ENCODE measurements around the gene HEMK1. TPM values are rescaled to one million over a fixed set of nuclear protein-coding genes. Genes with fewer than 3 reads are reported as not detected.
A peak's percentile ranks its signal among the peaks of the same experiment; 100 is the strongest.

HEMK1 gene
- polyA plus RNA-seq, 5 donors, result 20.9 to 29.4 (median 23.5) TPM

DNA sequence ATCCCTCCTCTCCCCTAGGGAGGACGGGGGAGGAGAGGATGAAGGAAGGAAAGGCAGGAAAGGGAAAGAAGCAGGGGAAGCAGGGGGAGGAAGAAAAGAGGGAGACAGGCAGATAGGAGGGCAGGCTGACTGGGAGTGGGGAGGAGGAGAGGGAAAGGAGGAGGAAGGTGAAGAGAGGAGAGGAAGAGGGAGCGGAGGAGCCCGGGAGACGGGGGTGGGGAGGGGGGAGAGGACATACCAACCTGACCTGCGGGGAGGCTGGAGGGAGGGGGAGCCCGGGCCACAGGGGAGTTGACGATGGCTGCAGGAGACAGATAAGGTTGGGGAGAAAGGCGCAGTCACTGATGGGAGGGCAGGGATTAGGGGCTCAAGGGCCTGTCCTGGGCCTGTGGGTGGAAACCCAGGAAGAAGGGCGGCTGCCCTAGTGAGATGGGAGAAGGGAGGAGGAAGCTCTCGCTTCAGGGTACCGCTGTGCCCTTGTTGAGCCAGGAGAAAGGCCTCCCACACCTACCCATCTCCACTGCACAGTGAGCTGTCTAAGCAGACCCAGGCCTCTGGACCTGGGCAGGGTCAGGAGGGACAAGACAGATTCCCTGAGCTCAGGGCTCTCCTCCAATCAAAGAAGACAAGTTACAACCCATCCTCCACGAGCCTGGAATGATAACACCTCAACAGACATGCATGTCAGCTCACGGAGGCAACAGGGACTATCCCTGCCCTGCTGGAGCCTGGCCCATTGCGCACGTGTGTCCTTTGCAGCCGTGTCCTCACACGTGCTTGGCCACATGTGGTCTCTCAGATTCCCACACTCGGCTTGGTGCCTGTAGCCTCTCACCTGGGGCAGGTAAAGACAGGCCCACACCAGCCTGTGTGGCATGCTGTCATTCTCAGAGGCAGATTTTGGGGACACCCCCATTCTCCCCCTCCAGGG lies 29.7 kb upstream of the HEMK1 start:
- DNase-seq, result no peak

DNA sequence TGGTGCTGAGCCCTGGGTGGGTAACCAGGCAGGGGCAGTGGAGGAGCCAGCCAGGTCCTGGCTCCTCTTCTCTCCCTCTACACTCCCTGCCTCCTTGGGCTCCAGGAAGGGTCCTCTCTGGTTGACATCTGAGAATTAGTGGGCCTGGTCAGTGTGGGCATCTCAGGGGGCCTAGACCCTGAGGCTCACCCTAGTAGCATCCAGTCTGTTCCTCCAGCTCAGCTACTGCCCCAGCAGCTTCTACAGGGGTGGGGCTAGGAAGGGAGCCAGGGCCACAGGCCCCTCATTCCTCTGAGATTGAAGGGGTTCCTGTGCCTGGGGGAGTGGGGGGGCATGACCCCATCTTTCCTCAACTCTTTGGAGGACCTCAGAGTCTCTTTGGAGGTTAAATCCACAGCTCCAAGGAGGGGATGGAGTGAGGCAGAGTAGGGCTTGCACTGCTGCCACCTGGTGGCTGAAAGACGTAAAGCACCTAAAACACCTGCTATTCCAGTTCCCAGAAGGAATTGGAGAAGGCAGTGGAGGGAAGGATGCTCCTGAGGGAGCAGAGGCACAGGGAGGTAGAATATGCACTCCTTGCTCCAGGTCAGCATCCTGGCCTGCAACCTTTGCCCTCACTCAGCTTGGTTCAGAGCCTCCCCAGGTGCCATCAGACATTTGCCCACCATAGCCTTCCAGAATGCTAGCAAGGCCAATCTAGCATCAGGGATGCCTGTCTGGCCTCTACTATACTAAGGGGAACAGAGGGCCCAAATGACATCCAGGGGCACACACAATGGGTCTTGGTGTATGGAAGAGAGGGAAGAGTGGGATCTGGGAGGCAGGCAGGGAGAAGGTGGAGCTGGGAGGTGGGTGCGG lies 26.9 kb upstream of the HEMK1 start:
- DNase-seq, result peak; percentile 41 to 72

- DNase-seq, result no peak
Observed at GRCh38 chr3:50545781-50546180, 23.5 kb upstream of the HEMK1 start.

- no peak for DNase-seq
Observed at GRCh38 chr3:50549226-50549625, 20.1 kb upstream of the HEMK1 start.

- DNase-seq, result peak in 1 of 2 donors; percentile 44
Observed at GRCh38 chr3:50550079-50550736, 19.1 kb upstream of the HEMK1 start.

DNA sequence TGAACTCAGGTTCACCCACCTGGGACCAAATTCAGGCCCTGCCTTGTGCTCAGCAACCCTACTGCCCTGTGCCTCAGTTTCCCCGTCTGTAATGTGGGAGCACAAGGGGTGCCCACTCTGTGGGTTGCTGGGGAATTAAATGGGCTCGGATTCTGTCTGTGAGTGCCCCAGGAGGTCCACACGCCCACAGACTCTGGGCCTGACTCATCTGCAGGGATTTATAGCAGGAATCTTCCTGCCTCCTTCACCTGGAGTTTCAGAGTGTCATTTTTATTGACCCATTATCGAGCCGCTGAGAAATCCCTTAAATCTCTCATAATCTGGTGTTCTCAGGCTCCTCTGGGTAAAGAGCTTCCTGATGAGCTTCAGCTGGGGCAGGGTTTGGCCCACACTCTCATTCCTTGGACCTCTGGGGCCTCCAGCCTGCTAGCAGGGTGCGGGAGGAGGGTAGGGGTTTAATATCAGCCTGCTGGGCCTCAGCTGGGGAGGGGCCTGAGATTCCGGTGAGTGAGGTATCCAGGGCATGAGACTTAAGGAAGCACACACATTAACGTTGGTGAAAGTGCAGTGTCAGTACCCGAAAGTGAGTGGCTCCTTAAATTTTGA lies 18.2 kb upstream of the HEMK1 start:
- no peak for DNase-seq

GRCh38 chr3:50551681-50552435 lies 17.5 kb upstream of the HEMK1 start:
- DNase-seq, result no peak

- no peak for DNase-seq
Observed at GRCh38 chr3:50552598-50552997, 16.7 kb upstream of the HEMK1 start.

DNA sequence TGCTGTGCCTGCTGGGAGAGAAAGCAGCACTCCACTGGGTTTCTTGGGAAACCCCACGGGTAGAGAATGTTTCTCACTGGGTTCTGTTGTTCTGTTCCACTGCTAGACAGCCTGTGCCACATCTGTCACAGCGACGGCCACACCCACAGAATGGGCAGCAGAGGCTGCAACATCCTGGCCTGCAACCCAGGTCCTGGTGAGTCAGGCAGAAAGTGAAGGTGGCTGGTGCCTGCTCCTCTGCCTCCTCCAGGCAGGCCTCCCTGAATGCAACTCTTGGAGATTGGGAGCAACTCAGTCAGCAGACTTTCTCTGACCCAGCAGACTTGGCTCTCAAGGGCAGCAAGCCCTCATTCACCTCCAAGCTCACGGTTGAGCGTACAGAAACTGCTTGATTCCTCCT lies 14.8 kb upstream of the HEMK1 start:
- no peak for DNase-seq

- no peak for DNase-seq
Observed at GRCh38 chr3:50557106-50557505, 12.2 kb upstream of the HEMK1 start.

- no peak for DNase-seq
Observed at GRCh38 chr3:50557915-50558314, 11.4 kb upstream of the HEMK1 start.

- DNase-seq, result no peak
Observed at GRCh38 chr3:50559702-50560101, 9.6 kb upstream of the HEMK1 start.

GRCh38 chr3:50562861-50563260 lies 6.5 kb upstream of the HEMK1 start:
- DNase-seq, result no peak

DNA sequence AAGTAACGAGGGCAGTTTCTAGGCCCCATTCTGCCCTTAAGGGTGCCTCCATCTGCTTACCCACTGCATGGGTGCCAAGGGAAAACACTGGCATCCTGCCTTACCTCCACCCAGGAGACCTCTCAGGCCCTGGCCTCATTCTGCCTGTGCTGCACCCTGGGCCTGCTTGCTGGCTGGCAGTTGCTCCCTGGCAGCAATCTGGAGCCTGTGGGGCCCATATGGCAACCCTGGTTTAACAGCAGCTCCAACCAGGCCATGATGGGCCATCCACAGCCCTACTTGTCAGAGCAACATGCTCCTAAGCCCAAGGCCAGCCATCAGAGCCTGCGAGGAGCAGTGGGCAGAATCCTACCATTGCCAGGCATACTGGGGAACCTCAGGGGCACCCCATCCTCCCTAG lies 5.5 kb upstream of the HEMK1 start:
- no peak for DNase-seq

- DNase-seq, result no peak
Observed at GRCh38 chr3:50564321-50564720, 5.0 kb upstream of the HEMK1 start.

DNA sequence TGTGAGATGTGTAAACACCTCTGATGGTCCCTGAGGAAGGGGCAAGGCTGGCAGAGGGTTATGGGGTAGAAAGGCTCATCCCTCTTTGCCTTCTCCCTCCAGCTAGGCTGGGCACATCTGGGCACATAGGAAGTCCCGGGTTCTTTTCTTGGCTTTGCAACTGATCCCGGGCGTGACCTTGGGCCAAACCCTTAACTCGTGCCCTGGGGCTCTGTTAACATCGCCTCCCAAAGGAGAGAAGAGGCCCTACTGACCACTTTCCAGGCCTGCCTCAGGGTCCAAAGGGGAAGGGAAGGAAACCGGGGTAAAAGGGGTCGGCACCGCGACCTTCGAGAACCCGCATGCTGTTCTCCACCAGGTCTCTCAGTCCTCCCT lies 2.3 kb upstream of the HEMK1 start:
- no peak for DNase-seq

DNA sequence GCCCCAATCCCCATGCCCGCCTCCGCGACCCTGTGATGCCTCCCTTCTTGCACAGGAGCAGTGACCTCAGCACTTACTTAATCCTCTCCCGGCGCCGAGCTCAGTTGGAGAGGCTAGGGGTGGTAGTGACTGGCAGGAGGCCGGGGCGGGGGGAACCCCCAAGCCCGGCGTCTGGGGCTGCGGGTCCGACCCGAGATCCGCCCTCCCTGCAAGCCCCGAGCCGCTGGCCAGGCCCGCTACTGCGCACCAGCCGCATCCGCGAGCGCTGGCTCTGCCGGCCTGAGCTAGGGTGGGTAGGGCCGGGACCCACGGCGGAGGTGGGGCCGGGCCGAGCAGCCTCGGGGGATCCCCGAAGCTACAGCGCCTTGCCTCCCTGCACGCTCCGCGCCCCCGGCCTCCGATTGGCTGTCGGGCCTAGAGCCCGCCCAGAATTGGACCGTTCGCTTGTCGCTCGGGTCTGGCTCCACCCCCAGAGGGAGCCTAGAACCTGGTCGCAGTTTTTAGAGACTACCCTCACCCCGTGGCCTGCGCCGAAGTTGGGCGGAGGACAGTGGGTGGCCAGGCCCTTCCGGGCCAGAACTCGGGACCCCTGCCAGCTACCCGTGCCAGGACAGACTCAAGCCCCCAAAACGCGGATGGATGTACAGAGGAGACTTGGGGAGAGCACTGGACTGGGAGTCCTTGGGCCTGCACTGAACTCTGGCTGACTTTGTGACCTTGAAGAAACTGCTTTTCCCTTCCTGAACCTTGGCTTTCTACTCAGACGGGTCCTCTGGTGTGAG lies 1.7 kb upstream of the HEMK1 start, which contains the start of gene C3orf18:
TSS of gene C3orf18 (minus strand) at position 362 of the 782 bp plus-strand sequence. CDS start 2,048 bp downstream, outside the sequence.
- peak; percentile 87 to 88 for DNase-seq

GRCh38 chr3:50570508-50571279 lies 1.4 kb downstream of the HEMK1 start:
- DNase-seq, result no peak

DNA sequence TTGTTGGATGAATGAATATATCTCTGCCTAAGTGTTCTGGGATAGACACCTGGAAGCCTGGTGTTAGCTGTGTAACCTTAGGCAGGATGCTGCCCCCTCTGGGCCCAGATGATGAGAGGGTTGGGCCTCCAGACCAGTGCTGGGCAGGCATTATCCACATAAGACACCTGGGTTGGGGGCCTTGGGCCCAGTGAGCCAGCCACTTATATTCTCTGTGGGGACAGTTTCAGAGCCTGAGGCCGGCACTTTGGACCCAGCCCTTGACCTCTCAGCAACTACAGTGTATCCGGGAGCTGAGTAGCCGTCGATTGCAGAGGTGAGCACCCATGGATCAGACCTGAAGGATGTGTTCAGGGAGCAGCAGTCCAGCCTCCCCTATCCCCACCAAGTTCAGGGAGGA lies 2.2 kb downstream of the HEMK1 start:
- DNase-seq, result no peak

Data from right lung (tissue), 5 donors.